ENCODE measurements around the gene TUBGCP4. TPM values are rescaled to one million over a fixed set of nuclear protein-coding genes. Genes with fewer than 3 reads are reported as not detected.

Gene TUBGCP4
- total RNA-seq, 1 donor from 2014 or later: 11.5 TPM

DNA sequence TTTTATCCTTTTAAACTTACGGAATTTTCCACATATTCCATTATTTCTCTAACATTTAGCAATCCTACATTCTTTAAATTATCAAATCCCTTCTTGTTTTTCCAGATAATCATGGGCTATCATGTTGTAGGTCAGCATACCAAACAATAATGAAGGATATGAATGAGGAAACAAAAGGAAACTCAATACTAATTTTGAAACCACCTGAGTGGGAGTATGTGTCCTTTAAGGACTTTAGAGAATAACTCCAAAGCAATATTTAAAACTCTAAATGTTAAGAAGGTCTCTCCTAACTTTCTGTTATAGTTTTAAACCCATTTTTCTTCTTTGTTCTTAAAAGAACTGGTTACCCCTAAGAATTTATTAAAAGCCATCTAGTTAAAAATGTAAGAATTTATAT lies 79.1 kb downstream of the TUBGCP4 start:
- Histone ChIP-seq H3K27ac (ENCODE audit: low read depth, low read length) (no peak overlapping the region), H3K4me3 (ENCODE audit: low read length in 3 of 3) (no peak overlapping the region), H3K9me3 (ENCODE audit: control insufficient read depth in 3 of 3, low read length in 3 of 3) (no peaks in the 10 kb centered on the region), H3K4me1 (ENCODE audit: control insufficient read depth in 3 of 3, insufficient read depth in 3 of 3, low read length in 3 of 3) (no peaks in the 10 kb centered on the region), H3K9ac (ENCODE audit: low read depth in 1 of 3, low read length in 3 of 3) (no peak overlapping the region), H3K36me3 (ENCODE audit: control insufficient read depth in 3 of 3, insufficient read depth in 3 of 3, low read length in 3 of 3) (peaks cover 3 to 13% (median 11%) of the 10 kb centered on the region in 3 donors), H3K27me3 (ENCODE audit: control insufficient read depth in 3 of 3, insufficient read depth in 3 of 3, low read length in 3 of 3) (no peaks in the 10 kb centered on the region)

Other genes with a start within 250 kb of the TUBGCP4 start
- 8.4 TPM for gene TMEM62, start 237.5 kb upstream of the TUBGCP4 start, total RNA-seq
- gene CCNDBP1, start 185.7 kb upstream of the TUBGCP4 start, total RNA-seq: 45.4 TPM
- 13.6 TPM for gene EPB42, start 150.1 kb upstream of the TUBGCP4 start, total RNA-seq
- gene TGM5, start 104.2 kb upstream of the TUBGCP4 start, total RNA-seq: not detected
- not detected for gene TGM7, start 68.8 kb upstream of the TUBGCP4 start, total RNA-seq
- 5.7 TPM for gene LCMT2, start 40.5 kb upstream of the TUBGCP4 start, total RNA-seq
- gene ZSCAN29, start 58 bp upstream of the TUBGCP4 start, total RNA-seq: 28.7 TPM
- 87.2 TPM for gene TP53BP1, start 122.1 kb downstream of the TUBGCP4 start, total RNA-seq
- 19.3 TPM for gene MAP1A, start 146.5 kb downstream of the TUBGCP4 start, total RNA-seq
- gene PPIP5K1, start 219.1 kb downstream of the TUBGCP4 start, total RNA-seq: 8.9 TPM
- under 0.01 TPM for gene CKMT1B, start 222.9 kb downstream of the TUBGCP4 start, total RNA-seq
- under 0.01 TPM for gene STRC, start 247.7 kb downstream of the TUBGCP4 start, total RNA-seq